AG10803 (cell line): ENCODE measurements around the gene NR4A2.

Experiments
- DNase-seq: peaks from one replicate; pipeline ENCODE4 v3.0.0; 2010; ENCODE audit warnings: low read depth
- H3K4me3 ChIP-seq: 2 replicates; pipeline ENCODE4 v1.5.1; 2011; ENCODE audit warnings: mild to moderate bottlenecking, low read length, control low read depth
- CTCF ChIP-seq: conservative IDR thresholded peaks from 2 replicates; pipeline ENCODE4 v1.5.1; 2011; ENCODE audit warnings: mild to moderate bottlenecking, low read length, control low read depth, inconsistent platforms

The NR4A2 gene

GRCh38 chr2:156332534-156333273 is at the start of gene NR4A2:
TSS of gene NR4A2 (minus strand) at chr2:156332721. CDS start at chr2:156330186, 2,535 bp downstream.
- peak within 1 kb of the TSS; percentile 81 for H3K4me3 ChIP-seq
- peak; percentile 76 for DNase-seq
- no peak for TF ChIP-seq CTCF

GRCh38 chr2:156380117-156380645 is 47.7 kb upstream of the NR4A2 start:
- DNase-seq, result no peak
- TF ChIP-seq CTCF, result no peak
- H3K4me3 ChIP-seq, result no peak overlapping the region

GRCh38 chr2:156379714-156380113 is 47.2 kb upstream of the NR4A2 start:
- no peak overlapping the region for H3K4me3 ChIP-seq
- no peak for TF ChIP-seq CTCF
- DNase-seq, result no peak

GRCh38 chr2:156379071-156379470 is 46.5 kb upstream of the NR4A2 start:
- no peak for TF ChIP-seq CTCF
- DNase-seq, result no peak

GRCh38 chr2:156366753-156367152 is 34.2 kb upstream of the NR4A2 start:
- TF ChIP-seq CTCF, result no peak
- H3K4me3 ChIP-seq, result no peak overlapping the region

More at GRCh38 chr2:156379071-156379470, 46.5 kb upstream of the NR4A2 start:
- no peak overlapping the region for H3K4me3 ChIP-seq

GRCh38 chr2:156363141-156363540 is 30.6 kb upstream of the NR4A2 start:
- DNase-seq, result no peak
- no peak for TF ChIP-seq CTCF

More at GRCh38 chr2:156366753-156367152, 34.2 kb upstream of the NR4A2 start:
- DNase-seq, result no peak

More at GRCh38 chr2:156363141-156363540, 30.6 kb upstream of the NR4A2 start:
- no peak overlapping the region for H3K4me3 ChIP-seq
